GM18858 (cell line): ENCODE data around the gene HOTAIR.

Source experiments
- ATAC-seq: cut with Tn5 transposase; IDR thresholded peaks from one replicate; pipeline ENCODE4 v1.9.1; 2021; ENCODE audit not compliant: unreplicated experiment

HOTAIR gene

DNA sequence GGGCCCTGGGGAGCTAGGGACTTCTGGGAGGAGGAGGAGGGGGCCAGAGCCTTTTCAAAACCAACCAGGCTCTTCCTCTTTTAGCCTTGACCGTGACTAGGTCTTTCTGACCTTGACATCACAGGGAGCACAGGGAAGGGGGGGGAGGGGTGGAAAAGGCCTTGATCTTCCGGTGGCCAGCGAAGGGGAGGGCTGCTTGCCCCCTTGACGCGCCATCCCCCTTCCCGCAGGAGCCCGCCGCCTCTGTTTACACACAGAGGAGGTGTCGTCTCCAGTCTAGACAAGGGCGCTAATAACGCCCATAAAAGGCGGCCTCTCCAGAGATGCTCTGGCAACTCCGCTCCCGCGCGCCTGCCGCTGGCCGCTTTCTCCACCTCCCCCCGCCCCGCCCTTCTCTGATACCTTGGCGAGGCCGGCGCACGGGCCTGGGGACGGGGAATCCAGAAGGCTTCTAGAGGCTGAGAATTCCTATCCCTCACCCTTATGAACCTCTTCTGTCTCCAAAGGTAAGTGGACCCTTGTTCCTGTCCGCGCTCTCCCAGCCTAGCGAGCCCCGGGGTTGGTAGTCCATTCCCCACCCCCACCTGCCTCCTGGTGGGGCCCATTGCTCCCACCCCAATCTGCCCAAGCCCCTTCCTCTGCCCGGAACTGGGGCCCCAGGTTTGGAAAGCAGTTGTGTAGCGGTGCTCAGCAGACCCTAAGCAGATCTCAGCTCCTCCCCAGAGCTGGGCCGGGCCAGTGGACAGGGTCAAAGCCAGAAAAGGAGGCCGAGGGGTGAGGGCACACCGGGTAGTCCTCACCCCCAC, 24.9 kb downstream of the HOTAIR start:
- no peak for ATAC-seq

DNA sequence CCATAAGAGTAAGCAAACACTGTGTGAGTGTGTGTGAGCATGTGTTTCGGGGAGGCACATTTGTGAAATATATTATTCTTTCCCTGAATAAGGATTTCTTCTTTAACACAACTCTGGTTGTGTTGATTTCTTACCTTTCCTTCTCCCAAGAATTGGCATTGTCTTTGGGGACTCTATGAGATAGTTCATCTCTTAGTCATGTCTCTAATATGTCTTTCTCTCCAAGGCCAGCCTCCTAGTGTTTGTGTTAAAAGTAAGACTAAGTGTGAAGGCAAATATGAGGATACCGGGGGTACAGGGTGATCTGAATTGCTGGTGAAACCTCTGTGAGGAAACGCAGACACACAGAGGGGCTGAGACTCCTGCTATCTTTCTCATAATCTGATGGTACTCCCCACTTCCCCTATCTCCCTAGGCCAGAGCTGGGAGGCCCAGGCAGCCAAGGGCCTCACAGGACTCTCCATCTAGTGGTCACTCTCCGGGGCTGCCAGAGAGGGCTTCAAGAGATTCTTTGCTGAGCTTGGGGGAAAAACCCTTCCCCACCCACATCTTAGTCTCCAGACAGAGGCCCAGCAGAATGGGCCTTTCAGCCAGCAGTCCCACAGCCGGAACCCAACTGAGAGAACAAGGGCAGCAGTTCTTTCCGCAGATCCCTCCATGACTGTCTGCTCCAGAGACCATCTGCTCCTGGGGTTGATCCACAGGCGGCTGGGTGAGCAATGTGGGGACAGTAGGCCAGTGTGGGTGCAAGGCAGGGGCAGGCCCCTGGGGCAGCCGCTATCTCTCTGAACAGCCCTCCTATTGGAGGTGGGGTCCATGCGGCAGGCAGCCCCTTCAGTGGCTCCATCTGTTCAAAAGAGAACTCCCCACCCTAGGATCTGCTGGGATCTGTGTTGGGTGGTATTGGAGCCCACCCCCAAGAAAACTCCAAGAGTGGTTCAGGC, 25.8 kb downstream of the HOTAIR start:
- no peak for ATAC-seq

DNA sequence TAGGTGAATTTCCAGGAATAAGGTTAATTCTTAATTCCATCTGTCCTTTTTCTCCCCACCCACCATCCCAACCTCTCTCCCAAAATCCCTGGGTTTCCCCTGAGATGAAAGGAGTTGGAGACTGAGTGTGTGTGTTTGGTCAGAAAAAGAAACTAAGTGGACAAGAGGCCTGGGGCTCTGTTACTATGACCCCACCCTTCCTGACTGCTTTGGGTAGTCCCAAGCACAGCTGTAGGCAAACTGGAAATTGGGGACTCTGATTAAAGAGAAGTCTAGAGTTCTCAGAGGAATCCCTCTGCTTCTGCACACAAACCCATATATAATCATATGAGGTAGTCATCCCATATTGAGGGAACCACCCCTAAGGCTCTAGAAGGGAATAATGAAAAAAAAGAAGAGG, 27.0 kb downstream of the HOTAIR start:
- ATAC-seq, result no peak

GRCh38 chr12:53944907-53945847, 29.6 kb downstream of the HOTAIR start:
- ATAC-seq, result no peak

DNA sequence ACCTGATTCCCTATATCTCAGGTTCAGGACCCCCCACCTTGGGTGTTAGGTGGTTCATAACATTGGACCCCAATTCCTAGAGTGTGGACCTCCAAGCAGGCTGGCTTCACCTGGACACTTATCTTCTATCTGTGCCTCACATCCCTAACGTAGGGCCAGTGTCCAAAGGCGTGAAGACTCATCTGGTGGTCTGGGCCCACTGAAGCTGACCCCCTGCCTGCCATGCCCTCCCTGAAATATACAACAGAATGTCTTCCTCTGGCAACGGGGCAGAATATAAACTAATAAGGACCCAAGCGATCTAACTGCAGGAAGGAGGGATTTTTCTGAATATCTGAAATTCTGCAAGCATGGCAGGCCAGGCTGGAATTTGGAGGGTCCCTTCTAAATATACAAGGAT, 30.5 kb downstream of the HOTAIR start:
- ATAC-seq, result no peak

DNA sequence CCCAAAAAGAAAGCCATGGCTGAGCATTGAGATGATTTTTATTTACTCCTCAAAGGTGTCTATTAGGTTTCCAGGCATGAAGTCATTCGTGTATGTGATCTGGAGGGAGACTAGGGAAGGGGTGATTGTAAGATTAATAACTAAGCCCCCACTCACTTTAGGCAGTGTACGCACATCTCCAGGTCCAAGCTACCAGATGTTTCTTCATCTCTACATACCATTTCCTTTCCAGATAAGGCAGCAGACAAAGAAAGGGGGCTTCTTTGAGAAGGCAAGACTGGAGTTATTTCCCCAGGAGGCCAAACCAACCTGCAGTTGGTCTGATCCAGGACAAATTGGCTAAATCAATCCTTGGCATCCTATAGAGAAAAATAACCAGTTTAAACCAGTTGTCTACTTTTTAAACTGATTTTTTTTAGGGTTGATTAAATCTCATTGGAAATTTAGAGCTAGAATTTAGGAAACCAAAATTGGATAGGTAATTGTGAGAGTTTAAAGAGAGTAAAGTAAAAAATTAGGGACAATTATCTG, 32.2 kb downstream of the HOTAIR start:
- ATAC-seq, result no peak

DNA sequence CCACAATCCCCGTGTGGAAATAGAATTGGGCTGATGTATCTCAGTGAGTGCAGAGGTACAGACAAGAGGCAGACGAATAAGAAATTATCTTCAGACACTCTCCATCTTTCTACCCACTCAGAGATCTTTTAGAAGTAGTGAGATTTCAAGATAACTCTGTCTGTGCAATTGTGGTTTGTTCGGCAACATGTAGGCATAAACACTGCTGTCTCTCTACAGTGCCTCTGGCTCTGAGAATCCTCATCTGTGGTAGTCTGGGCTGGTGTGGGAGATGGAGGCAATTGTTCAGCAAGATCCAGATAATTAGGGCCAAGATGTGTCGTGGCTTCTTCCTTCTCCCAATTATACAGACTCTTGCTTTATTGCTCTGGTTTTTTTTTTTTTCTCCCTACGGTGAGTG, 33.0 kb downstream of the HOTAIR start:
- no peak for ATAC-seq

DNA sequence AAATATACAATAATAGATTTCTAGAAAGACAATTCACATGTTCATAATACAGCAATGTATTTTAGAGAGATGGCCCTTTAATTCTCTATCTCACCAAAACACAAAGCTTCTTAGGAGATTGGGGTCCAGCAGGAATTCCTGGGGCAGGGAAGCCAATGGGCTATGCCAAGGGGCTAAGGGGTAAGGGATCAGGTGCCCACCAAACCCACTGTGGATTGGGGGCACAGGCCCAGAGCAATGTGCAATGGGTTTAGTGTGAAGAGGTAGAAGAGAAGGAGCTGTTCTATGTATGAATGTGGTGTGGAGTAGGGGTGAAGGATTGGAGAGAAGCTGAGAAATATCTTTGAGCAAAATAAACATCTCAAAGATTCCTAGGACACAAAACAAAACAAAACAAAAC, 33.6 kb downstream of the HOTAIR start:
- no peak for ATAC-seq

DNA sequence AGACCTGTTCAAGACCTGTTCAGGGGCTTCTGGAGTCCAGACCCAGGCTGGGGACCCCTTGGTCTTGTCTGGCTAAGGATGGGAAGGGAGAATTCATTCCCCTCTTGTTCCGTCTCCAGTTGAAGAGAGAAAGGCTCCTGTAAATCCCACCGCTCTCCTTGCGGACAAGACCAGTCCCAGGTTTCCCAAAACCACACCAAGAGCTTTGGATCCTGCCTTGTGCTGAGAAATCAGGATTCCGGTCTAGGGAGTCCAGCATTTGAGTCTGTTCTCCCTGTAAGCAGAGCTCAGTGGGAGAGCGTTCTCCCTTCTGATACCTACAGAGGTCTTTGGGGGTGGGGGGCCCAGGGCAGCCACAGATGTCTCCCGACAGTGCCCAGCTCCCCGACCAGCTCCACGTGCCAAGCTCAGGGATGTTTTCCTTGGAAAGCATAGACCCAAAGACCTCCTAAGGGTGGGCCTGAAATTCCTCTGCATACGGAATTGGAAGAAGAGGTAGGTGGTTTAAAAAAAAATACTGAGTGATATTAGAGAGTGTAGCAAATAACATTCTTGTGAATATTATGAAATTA, 34.2 kb downstream of the HOTAIR start:
- ATAC-seq, result no peak

GRCh38 chr12:53939141-53940108, 35.3 kb downstream of the HOTAIR start:
- ATAC-seq, result no peak

GRCh38 chr12:53938326-53939140, 36.2 kb downstream of the HOTAIR start, which contains the start of gene HOXC13:
HOXC13 (plus strand) TSS chr12:53938831; CDS start chr12:53938907, 76 bp downstream.
- no peak for ATAC-seq

DNA sequence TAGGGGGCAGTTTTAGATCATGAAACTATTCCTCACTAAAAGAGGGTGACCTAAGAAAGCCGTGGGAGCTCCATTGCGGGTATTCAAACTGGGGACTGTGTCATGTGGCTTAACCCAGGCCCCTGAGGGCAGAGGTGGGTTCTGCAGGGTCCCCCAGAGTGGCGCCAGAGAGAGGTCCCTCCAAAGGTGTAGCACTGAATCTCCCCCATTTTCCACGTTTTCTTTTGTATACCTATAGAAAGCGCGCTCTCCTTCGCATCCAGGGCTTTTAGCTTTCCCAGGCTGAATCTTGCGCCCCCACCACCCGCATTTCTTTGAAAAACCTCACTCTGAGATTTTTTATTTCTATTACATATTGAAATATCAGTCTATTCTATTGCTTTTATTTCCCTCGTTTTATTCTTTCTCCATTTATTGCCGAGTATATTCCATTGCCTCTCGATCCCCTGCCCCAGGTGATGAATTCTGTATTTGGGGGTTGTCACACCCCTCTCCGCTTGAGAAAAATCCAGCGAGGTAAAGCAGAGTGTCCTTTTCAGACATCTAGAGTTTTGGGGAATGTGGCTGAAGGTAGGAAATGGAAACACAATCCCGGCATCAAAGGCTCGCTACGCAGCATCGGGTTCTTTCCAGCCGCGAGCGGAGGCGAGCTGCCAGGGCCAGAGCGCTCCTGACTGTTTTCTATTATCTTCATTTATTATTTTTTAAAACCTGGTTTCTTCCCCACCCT, 37.0 kb downstream of the HOTAIR start:
- ATAC-seq, result no peak

DNA sequence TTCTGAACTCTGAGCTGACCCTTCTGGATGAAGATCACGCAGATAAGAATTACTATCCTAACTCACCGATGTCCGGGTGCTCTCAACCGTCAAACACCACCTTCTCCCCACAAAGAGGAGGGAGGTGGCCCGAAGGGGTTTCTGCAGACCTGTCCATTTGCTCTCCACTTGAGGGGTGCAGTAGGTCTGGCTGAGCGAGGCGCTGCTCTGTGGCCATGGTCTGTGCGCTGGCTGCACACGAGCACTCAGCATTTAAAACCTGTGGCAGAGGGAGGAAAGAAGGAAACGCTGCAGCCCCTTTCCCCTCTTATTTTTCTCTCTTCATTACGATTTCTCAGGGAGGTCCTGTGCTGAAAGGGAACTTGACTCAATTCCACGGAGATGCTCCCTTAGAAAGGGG, 37.7 kb downstream of the HOTAIR start:
- no peak for ATAC-seq

DNA sequence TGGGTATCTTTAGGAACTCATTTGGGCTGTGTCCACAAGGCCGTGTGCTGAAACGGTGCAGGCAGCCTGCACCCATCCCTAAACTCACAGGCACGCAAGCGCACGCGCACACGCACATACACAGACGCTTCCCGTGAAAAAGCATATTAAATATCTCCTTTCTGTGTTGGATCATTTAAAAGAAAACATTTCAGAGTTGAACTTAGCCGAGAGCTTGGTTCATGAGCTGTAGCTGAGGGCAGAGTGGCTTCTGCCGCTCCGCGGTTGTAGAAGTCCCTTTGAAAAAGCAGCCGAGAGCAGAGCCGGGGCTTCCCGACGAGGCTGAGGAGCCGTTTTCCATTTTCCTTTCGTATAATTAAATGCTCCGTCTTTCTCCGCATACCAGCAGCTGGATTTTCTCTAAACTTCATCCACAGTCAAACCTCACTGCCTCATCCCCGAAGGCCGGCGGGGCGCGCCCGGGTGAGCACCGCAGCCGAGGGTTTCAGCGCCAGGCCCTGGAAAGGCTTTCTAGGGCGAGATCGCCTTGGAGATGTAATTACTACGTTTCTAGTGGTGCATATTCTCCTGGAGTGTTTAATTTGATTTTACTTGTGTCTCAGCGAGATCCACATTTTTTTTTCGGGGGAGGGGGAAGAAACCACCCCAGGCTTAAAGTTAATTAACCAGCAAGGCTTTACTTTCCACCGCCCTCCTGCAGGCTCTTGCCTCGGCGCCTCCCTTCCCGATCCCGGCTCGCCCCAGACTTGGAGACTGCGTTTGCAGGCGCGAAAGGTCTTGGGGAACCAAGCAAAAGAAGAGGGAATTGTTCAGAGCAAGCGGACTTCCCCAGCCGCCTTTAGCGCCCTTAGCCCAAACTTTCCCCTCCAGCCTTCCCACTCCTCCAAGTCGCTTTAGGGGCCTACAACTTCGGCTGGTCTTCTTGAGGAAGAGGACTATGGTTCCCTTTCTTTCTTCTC, 39.1 kb downstream of the HOTAIR start:
- ATAC-seq, result no peak

DNA sequence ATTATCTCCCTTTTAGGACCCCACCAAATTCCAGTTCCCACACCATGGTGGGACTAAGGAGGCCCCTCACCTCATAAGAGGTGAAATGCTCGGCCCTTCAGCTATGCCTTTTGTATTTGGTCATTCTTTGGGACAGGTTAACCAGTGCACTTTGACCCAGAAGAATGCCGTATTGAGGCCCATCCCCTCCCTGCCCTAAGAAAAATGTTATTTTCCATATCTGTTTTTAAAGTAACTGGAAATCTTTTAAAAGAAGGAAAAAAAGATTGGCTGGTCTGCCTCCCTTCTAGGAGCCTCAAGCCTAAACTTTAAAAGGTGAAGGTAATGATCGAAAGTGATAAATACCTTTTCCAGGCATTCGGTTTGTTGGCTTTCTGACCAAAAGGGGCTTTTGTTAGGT, 41.8 kb downstream of the HOTAIR start:
- ATAC-seq, result no peak

DNA sequence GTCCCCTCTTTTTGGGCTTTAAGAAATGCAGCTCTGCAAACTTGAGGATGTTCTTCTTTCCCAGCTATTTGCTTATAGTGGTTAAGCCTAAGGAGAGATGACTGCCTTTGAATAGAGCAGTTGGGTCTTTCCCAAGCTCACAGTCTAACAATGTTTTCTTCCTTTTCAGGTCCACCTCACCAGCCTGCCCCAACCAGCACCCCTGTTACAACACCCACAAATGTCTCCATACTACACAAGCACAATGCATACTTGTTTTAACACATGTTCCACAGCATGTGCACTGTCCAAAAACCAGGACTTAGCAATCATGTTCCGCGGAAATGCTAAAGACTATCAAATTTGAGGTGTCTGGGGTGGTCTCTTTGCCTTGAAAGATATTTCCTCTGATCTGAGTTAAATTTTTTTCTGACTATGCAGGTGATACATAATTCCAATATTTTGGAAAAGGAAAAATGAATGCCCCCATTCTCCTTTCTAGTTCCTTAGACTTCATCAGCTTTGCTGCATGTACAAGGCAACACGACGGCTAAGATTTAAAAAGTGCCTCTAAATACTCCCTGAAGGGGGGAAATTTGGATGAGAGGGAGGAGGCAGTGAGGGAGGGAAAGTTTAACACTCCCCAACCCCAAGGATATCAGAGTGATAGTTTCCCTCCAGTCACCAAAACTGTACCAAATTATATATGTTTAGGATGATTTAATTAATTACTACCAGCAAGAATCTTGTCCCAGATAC, 42.7 kb downstream of the HOTAIR start:
- no peak for ATAC-seq
